ENCODE measurements around the gene ZC3H14. TPM values are rescaled to one million over a fixed set of nuclear protein-coding genes. Genes with fewer than 3 reads are reported as not detected.

ZC3H14 gene
- total RNA-seq, 4 donors from 2014 or later: 52.8 to 71.4 (median 59.3) TPM

GRCh38 chr14:88604212-88604611 lies 41.4 kb downstream of the ZC3H14 start:
- H3K27me3 ChIP-seq: no peaks in the 10 kb centered on the region
- no peak for DNase-seq (ENCODE audit: low spot score in 2 of 2)
- peaks cover 0 to 99% (median 11%) of the 10 kb centered on the region in 3 donors for H3K36me3 ChIP-seq

GRCh38 chr14:88605594-88605993 lies 42.8 kb downstream of the ZC3H14 start:
- 54 to 57% methylated on average over 2 of the region's 2 CpGs for WGBS, 2 donors
- no peaks in the 10 kb centered on the region for H3K4me1 ChIP-seq
- peaks cover 0 to 99% (median 11%) of the 10 kb centered on the region in 3 donors for H3K36me3 ChIP-seq
- no peak for DNase-seq (ENCODE audit: low spot score in 2 of 2)
- H3K9me3 ChIP-seq: no peaks in the 10 kb centered on the region
- TF ChIP-seq CTCF (IDR thresholded peaks at IDR 0.05) (no peak), EP300 (IDR thresholded peaks at IDR 0.05) (no peak), POLR2A (IDR thresholded peaks at IDR 0.05) (no peak)
- no peaks in the 10 kb centered on the region for H3K27me3 ChIP-seq
- H3K4me3 ChIP-seq: no peak overlapping the region
- H3K27ac ChIP-seq: no peak overlapping the region

More at GRCh38 chr14:88604212-88604611, 41.4 kb downstream of the ZC3H14 start:
- no peak overlapping the region for H3K27ac ChIP-seq
- no peak for TF ChIP-seq POLR2A (IDR thresholded peaks at IDR 0.05)
- no peak for TF ChIP-seq EP300 (IDR thresholded peaks at IDR 0.05)
- no peak for TF ChIP-seq CTCF (IDR thresholded peaks at IDR 0.05)
- no peaks in the 10 kb centered on the region for H3K4me1 ChIP-seq
- no peaks in the 10 kb centered on the region for H3K9me3 ChIP-seq
- H3K4me3 ChIP-seq: no peak overlapping the region

- Histone ChIP-seq H3K4me1 (no peaks in the 10 kb centered on the region), H3K36me3 (peaks cover 2 to 100% (median 11%) of the 10 kb centered on the region in 3 donors), H3K4me3 (no peak overlapping the region), H3K9me3 (no peaks in the 10 kb centered on the region), H3K27me3 (no peaks in the 10 kb centered on the region), H3K27ac (no peak overlapping the region)
- no peak for DNase-seq (ENCODE audit: low spot score in 2 of 2)
- TF ChIP-seq POLR2A (IDR thresholded peaks at IDR 0.05): no peak
- no peak for TF ChIP-seq EP300 (IDR thresholded peaks at IDR 0.05)
- TF ChIP-seq CTCF (IDR thresholded peaks at IDR 0.05): no peak
These were observed 45.0 kb downstream of the ZC3H14 start for GRCh38 chr14:88607829-88608228.

- Histone ChIP-seq H3K27me3 (no peaks in the 10 kb centered on the region), H3K36me3 (peaks cover 2 to 76% (median 4%) of the 10 kb centered on the region in 3 donors), H3K4me1 (peaks cover 0 to 7% (median 3%) of the 10 kb centered on the region in 4 donors), H3K27ac (no peak overlapping the region), H3K4me3 (no peak overlapping the region), H3K9me3 (no peaks in the 10 kb centered on the region)
- 37 to 38% methylated on average over 1 of the region's 1 CpG for WGBS, 2 donors
- no peak for DNase-seq (ENCODE audit: low spot score in 2 of 2)
- TF ChIP-seq POLR2A (IDR thresholded peaks at IDR 0.05) (no peak), CTCF (IDR thresholded peaks at IDR 0.05) (no peak), EP300 (IDR thresholded peaks at IDR 0.05) (no peak)
These were observed 49.0 kb downstream of the ZC3H14 start for GRCh38 chr14:88611878-88612277.

- no peaks in the 10 kb centered on the region for H3K27me3 ChIP-seq
- H3K27ac ChIP-seq: no peak overlapping the region
- no peak for DNase-seq (ENCODE audit: low spot score in 2 of 2)
- no peak for TF ChIP-seq POLR2A (IDR thresholded peaks at IDR 0.05)
- no peak for TF ChIP-seq CTCF (IDR thresholded peaks at IDR 0.05)
- no peak for TF ChIP-seq EP300 (IDR thresholded peaks at IDR 0.05)
- no peak overlapping the region for H3K4me3 ChIP-seq
- peaks cover 0 to 7% (median 3%) of the 10 kb centered on the region in 4 donors for H3K4me1 ChIP-seq
- H3K36me3 ChIP-seq: peaks cover 2 to 65% (median 4%) of the 10 kb centered on the region in 3 donors
- 59 to 68% methylated on average over 4 of the region's 4 CpGs for WGBS, 2 donors
- no peaks in the 10 kb centered on the region for H3K9me3 ChIP-seq
These were observed 50.1 kb downstream of the ZC3H14 start for GRCh38 chr14:88612981-88613380.

All from tibial nerve (tissue), 4 donors.